GM23338 (cell line): ENCODE measurements around the gene NR1I2. TPM values are rescaled to one million over a fixed set of nuclear protein-coding genes. Genes with fewer than 3 reads are reported as not detected.

Source experiments
- ATAC-seq: fragments of 200-7000 bp; cut with Tn5 transposase; 3 replicates; pipeline ENCODE4 v1.9.1; 2020
- DNase-seq: peaks from one replicate; pipeline ENCODE4 v3.0.0-alpha.2; 2015; ENCODE audit warnings: low spot score
- H2AFZ ChIP-seq: fragments of 200-600 bp; sonication (generic); 2 replicates; pipeline ENCODE4 v1.8.0; 2016; ENCODE audit warnings: antibody characterized with exemption, mild to moderate bottlenecking, moderate library complexity
- H3F3A ChIP-seq: fragments of 200-600 bp; sonication (generic); replicated peaks from 2 replicates; pipeline ENCODE4 v1.8.0; 2017; ENCODE audit warnings: antibody characterized with exemption, mixed run types, low read depth
- H3K27ac ChIP-seq: fragments of 200-600 bp; sonication (generic); 2 replicates; pipeline ENCODE4 v1.6.1; 2016; ENCODE audit warnings: low read depth
- H3K27me3 ChIP-seq: fragments of 200-600 bp; sonication (generic); 2 replicates; pipeline ENCODE4 v1.8.0; 2016; ENCODE audit warnings: mild to moderate bottlenecking, mixed run types, moderate library complexity; ENCODE audit not compliant: insufficient read depth
- H3K36me3 ChIP-seq: fragments of 200-600 bp; sonication (generic); 2 replicates; pipeline ENCODE4 v1.8.0; 2016; ENCODE audit warnings: mild to moderate bottlenecking; ENCODE audit not compliant: insufficient read depth
- H3K4me1 ChIP-seq: fragments of 200-600 bp; sonication (generic); 2 replicates; pipeline ENCODE4 v1.8.0; 2016; ENCODE audit warnings: mild to moderate bottlenecking, moderate library complexity; ENCODE audit not compliant: insufficient read depth
- H3K4me2 ChIP-seq: fragments of 200-600 bp; sonication (generic); 2 replicates; pipeline ENCODE4 v1.7.1; 2017; ENCODE audit warnings: mixed run types
- H3K4me3 ChIP-seq: fragments of 200-600 bp; sonication (generic); 2 replicates; pipeline ENCODE4 v1.6.1; 2016; ENCODE audit warnings: mixed run types
- H3K79me2 ChIP-seq: fragments of 200-600 bp; sonication (generic); replicated peaks from 2 replicates; pipeline ENCODE4 v1.8.0; 2017; ENCODE audit warnings: mild to moderate bottlenecking; ENCODE audit not compliant: insufficient read depth
- H3K9me2 ChIP-seq: fragments of 200-600 bp; sonication (generic); 2 replicates; pipeline ENCODE4 v1.8.0; 2017; ENCODE audit not compliant: insufficient read depth
- H4K20me1 ChIP-seq: fragments of 200-600 bp; sonication (generic); replicated peaks from 2 replicates; pipeline ENCODE4 v1.8.0; 2017; ENCODE audit warnings: mild to moderate bottlenecking; ENCODE audit not compliant: insufficient read depth
- H3K27ac Mint-ChIP-seq: 2 replicates; pipeline ENCODE4 v1.8.0; 2020; ENCODE audit warnings: inconsistent platforms, mild to moderate bottlenecking, moderate library complexity, mixed read lengths
- H3K27me3 Mint-ChIP-seq: 3 replicates; pipeline ENCODE4 v1.8.0; 2022; ENCODE audit warnings: low read depth, mild to moderate bottlenecking, moderate library complexity, mixed read lengths, inconsistent platforms; ENCODE audit not compliant: insufficient read depth, poor library complexity
- H3K36me3 Mint-ChIP-seq: 3 replicates; pipeline ENCODE4 v1.8.0; 2021; ENCODE audit warnings: low read depth, mild to moderate bottlenecking, inconsistent platforms, moderate library complexity, mixed read lengths
- H3K4me1 Mint-ChIP-seq: 3 replicates; pipeline ENCODE4 v1.8.0; 2020; ENCODE audit warnings: mild to moderate bottlenecking, inconsistent platforms, mixed read lengths
- H3K4me3 Mint-ChIP-seq: 3 replicates; pipeline ENCODE4 v1.8.0; 2021; ENCODE audit warnings: moderate library complexity, mild to moderate bottlenecking, inconsistent platforms, mixed read lengths
- H3K9me3 Mint-ChIP-seq: 3 replicates; pipeline ENCODE4 v1.8.0; 2020; ENCODE audit warnings: moderate library complexity, mild to moderate bottlenecking, inconsistent platforms, mixed read lengths
- CREB1 ChIP-seq: fragments of 250-450 bp; sonication (Bioruptor Pico); IDR thresholded peaks from 2 replicates; pipeline ENCODE4 v1.5.0; 2020; ENCODE audit warnings: low read depth, mild to moderate bottlenecking, moderate library complexity
- EZH2 ChIP-seq: fragments of 200-600 bp; sonication (generic); IDR thresholded peaks from one replicate; pipeline ENCODE4 v1.8.0; 2017; ENCODE audit warnings: antibody characterized with exemption, mild to moderate bottlenecking, low read depth; ENCODE audit not compliant: unreplicated experiment
- EZH2phosphoT487 ChIP-seq: fragments of 200-600 bp; sonication (generic); IDR thresholded peaks from one replicate; pipeline ENCODE4 v1.8.1; 2018; ENCODE audit warnings: antibody characterized with exemption; ENCODE audit not compliant: unreplicated experiment
- JUNB ChIP-seq: IDR thresholded peaks from one replicate; pipeline ENCODE4 v1.6.1; 2016; ENCODE audit warnings: antibody characterized with exemption; ENCODE audit not compliant: unreplicated experiment
- NANOG ChIP-seq: IDR thresholded peaks from 2 replicates; pipeline ENCODE4 v1.6.1; 2016; ENCODE audit warnings: antibody characterized with exemption, borderline replicate concordance
- POLR2AphosphoS5 ChIP-seq: IDR thresholded peaks from 2 replicates; pipeline ENCODE4 v1.6.1; 2016; ENCODE audit warnings: antibody characterized with exemption, low read depth
- STAT1 ChIP-seq: IDR thresholded peaks from one replicate; pipeline ENCODE4 v1.6.1; 2016; ENCODE audit warnings: antibody characterized with exemption; ENCODE audit not compliant: unreplicated experiment
- ZNF331 ChIP-seq: fragments of 250-450 bp; sonication (Bioruptor Pico); IDR thresholded peaks from 2 replicates; pipeline ENCODE4 v1.5.0; 2020; ENCODE audit warnings: low read depth, mild to moderate bottlenecking, moderate library complexity
- polyA plus RNA-seq: library from polyadenylated mRNA; unstranded; fragments of >200 nt; fragmentation: Nextera tagmentation; extraction: Ambion mirVana; gene quantifications from 2 replicates; pipeline ENCODE4 v1.2.1, GENCODE V29; 2016
- total RNA-seq: library from RNA; depleted of rRNA; stranded (reverse); fragments of >200 nt; shearing (Covaris generic); gene quantifications from 2 replicates; pipeline ENCODE4 v1.2.3, GENCODE V29; 2014
- TF ChIP-seq, protein P1 (sequence below), 2 experiments: fragments of 200-600 bp in 1 of 2; sonication (generic) in 1 of 2; conservative IDR thresholded peaks; 2 replicates each; pipeline versions ENCODE4 v1.5.1 to v1.6.1; 2016 to 2017; ENCODE audit warnings: antibody characterized with exemption in 2 of 2, low read depth in 2 of 2, mild to moderate bottlenecking in 2 of 2, moderate library complexity in 1 of 2
- TF ChIP-seq, protein P2 (sequence below): fragments of 250-450 bp; sonication (Bioruptor Pico); IDR thresholded peaks from 2 replicates; pipeline ENCODE4 v1.5.0; 2020; ENCODE audit warnings: mild to moderate bottlenecking, moderate library complexity

Gene NR1I2
- total and polyA plus RNA-seq, 2 experiments from 2014 or later, result 0.89 to 4.4 TPM

DNA sequence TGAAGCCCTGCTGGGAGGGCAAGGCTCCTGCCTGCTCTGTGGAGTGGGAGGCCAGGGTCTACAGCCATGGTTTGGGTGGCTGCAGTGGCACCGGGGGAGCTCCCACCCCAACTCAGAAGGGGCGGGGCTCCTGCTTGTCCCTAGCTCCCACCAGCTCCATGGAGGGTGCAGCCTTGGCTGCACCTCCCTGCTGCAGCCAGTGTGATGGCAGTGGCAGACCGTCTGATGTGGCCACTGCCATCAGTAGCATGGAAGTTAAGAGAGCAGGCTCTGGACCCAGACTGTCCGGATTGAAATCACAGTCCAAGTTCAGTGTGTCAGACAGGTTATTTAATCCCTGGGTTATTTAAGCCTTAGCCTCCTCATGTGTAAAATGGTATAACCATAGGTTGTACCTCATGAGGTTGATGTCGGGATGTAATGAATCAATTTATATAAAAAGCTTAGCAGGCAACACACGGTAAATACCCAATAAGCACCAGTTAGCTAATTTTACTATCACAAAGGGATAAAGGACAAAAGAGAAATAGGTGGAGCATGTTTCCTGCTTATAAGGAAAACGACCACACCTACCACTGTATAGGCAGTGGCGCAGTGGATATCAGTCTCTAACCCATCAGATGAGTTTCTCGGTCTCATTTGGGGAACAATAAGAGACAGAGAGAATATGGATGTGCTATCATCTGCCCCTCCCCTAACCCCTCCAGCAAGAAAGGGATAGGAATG is 13.1 kb upstream of the NR1I2 start:
- ATAC-seq, result no peak
- Histone ChIP-seq H3K9me2 (peaks cover 3% of the 10 kb centered on the region; the same call in 1 of the 2 replicates), H3K36me3 (no peaks in the 10 kb centered on the region), H3K4me1 (no peaks in the 10 kb centered on the region), H4K20me1 (no peaks in the 10 kb centered on the region), H3K4me2 (no peak overlapping the region), H3F3A (no peaks in the 10 kb centered on the region), H2AFZ (no peak overlapping the region), H3K27ac (no peak overlapping the region), H3K4me3 (no peak overlapping the region), H3K79me2 (no peaks in the 10 kb centered on the region), H3K27me3 (no peaks in the 10 kb centered on the region)
- Mint-ChIP-seq H3K36me3 (0 out of 3 replicates have a peak, but pooled peaks cover 3% of the 10 kb centered on the region), H3K27me3 (no peaks in the 10 kb centered on the region), H3K4me1 (peaks cover under 1% of the 10 kb centered on the region; the same call in 1 of the 3 replicates), H3K27ac (no peak overlapping the region), H3K4me3 (no peak overlapping the region), H3K9me3 (peaks cover 3% of the 10 kb centered on the region; the same call in 1 of the 3 replicates)
- TF ChIP-seq CREB1 (CRISPR knock-in tag) (no peak), STAT1 (no peak), EZH2phosphoT487 (no peak), ZNF331 (CRISPR knock-in tag) (no peak), POLR2AphosphoS5 (no peak), JUNB (no peak), EZH2 (no peak), NANOG (no peak)
- TF ChIP-seq, protein P1, sequence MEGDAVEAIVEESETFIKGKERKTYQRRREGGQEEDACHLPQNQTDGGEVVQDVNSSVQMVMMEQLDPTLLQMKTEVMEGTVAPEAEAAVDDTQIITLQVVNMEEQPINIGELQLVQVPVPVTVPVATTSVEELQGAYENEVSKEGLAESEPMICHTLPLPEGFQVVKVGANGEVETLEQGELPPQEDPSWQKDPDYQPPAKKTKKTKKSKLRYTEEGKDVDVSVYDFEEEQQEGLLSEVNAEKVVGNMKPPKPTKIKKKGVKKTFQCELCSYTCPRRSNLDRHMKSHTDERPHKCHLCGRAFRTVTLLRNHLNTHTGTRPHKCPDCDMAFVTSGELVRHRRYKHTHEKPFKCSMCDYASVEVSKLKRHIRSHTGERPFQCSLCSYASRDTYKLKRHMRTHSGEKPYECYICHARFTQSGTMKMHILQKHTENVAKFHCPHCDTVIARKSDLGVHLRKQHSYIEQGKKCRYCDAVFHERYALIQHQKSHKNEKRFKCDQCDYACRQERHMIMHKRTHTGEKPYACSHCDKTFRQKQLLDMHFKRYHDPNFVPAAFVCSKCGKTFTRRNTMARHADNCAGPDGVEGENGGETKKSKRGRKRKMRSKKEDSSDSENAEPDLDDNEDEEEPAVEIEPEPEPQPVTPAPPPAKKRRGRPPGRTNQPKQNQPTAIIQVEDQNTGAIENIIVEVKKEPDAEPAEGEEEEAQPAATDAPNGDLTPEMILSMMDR (conservative IDR thresholded peaks at IDR 0.05; ENCODE audit: low read depth in 2 of 2), result no peak
- TF ChIP-seq, protein P2, sequence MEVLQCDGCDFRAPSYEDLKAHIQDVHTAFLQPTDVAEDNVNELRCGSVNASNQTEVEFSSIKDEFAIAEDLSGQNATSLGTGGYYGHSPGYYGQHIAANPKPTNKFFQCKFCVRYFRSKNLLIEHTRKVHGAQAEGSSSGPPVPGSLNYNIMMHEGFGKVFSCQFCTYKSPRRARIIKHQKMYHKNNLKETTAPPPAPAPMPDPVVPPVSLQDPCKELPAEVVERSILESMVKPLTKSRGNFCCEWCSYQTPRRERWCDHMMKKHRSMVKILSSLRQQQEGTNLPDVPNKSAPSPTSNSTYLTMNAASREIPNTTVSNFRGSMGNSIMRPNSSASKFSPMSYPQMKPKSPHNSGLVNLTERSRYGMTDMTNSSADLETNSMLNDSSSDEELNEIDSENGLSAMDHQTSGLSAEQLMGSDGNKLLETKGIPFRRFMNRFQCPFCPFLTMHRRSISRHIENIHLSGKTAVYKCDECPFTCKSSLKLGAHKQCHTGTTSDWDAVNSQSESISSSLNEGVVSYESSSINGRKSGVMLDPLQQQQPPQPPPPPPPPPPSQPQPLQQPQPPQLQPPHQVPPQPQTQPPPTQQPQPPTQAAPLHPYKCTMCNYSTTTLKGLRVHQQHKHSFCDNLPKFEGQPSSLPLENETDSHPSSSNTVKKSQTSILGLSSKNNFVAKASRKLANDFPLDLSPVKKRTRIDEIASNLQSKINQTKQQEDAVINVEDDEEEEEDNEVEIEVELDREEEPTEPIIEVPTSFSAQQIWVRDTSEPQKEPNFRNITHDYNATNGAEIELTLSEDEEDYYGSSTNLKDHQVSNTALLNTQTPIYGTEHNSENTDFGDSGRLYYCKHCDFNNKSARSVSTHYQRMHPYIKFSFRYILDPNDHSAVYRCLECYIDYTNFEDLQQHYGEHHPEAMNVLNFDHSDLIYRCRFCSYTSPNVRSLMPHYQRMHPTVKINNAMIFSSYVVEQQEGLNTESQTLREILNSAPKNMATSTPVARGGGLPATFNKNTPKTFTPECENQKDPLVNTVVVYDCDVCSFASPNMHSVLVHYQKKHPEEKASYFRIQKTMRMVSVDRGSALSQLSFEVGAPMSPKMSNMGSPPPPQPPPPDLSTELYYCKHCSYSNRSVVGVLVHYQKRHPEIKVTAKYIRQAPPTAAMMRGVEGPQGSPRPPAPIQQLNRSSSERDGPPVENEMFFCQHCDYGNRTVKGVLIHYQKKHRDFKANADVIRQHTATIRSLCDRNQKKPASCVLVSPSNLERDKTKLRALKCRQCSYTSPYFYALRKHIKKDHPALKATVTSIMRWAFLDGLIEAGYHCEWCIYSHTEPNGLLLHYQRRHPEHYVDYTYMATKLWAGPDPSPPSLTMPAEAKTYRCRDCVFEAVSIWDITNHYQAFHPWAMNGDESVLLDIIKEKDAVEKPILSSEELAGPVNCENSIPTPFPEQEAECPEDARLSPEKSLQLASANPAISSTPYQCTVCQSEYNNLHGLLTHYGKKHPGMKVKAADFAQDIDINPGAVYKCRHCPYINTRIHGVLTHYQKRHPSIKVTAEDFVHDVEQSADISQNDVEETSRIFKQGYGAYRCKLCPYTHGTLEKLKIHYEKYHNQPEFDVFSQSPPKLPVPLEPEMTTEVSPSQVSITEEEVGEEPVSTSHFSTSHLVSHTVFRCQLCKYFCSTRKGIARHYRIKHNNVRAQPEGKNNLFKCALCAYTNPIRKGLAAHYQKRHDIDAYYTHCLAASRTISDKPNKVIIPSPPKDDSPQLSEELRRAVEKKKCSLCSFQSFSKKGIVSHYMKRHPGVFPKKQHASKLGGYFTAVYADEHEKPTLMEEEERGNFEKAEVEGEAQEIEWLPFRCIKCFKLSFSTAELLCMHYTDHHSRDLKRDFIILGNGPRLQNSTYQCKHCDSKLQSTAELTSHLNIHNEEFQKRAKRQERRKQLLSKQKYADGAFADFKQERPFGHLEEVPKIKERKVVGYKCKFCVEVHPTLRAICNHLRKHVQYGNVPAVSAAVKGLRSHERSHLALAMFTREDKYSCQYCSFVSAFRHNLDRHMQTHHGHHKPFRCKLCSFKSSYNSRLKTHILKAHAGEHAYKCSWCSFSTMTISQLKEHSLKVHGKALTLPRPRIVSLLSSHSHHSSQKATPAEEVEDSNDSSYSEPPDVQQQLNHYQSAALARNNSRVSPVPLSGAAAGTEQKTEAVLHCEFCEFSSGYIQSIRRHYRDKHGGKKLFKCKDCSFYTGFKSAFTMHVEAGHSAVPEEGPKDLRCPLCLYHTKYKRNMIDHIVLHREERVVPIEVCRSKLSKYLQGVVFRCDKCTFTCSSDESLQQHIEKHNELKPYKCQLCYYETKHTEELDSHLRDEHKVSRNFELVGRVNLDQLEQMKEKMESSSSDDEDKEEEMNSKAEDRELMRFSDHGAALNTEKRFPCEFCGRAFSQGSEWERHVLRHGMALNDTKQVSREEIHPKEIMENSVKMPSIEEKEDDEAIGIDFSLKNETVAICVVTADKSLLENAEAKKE (CRISPR knock-in tag), result no peak
- DNase-seq, result no peak
